Naive thymus-derived CD8-positive, alpha-beta T cell (primary cell): ENCODE results near the gene AKT3. TPM values are rescaled to one million over a fixed set of nuclear protein-coding genes. Genes with fewer than 3 reads are reported as not detected.
"Not testable (repeated sequence)": the region's sequence is repeated elsewhere in the genome, so short reads cannot be mapped to it uniquely, and the experiment has no call there.

Experiments used
- ATAC-seq, 2 donors: fragments of 150-1000 bp; cut with Tn5 transposase in 1 of 2; sonication (Bioruptor Pico), chemical (Tn5 transposase) in 1 of 2; 1 replicate in 1 of 2; 2 replicates in 1 of 2; pipeline ENCODE4 v1.10.0; 2021; ENCODE audit warnings: mild to moderate bottlenecking in 2 of 2, moderate library complexity in 2 of 2
- POLR2A ChIA-PET: fragments of 350-600 bp; sonication (Branson Sonifier 250); formaldehyde crosslinking; loops from one replicate; lab custom pipeline; 2021; ENCODE audit warnings: antibody characterized with exemption; lab: Charles Lee
- DNase-seq, 10 donors: peaks; one replicate each; pipeline versions ENCODE4 v3.0.0 to v3.0.0-alpha.2; 2020 to 2022
- H3K27ac Mint-ChIP-seq, 10 donors: one replicate each; pipeline ENCODE4 v1.8.0; 2020 to 2022; ENCODE audit warnings: mild to moderate bottlenecking in 10 of 10, mixed read lengths in 10 of 10, moderate library complexity in 4 of 10, inconsistent platforms in 1 of 10
- H3K27me3 Mint-ChIP-seq, 5 donors: one replicate each; pipeline ENCODE4 v1.8.0; 2021 to 2022; ENCODE audit warnings: mixed read lengths in 5 of 5
- H3K36me3 Mint-ChIP-seq, 3 donors: one replicate each; pipeline ENCODE4 v1.8.0; 2020 to 2022; ENCODE audit warnings: mixed read lengths in 3 of 3, mild to moderate bottlenecking in 2 of 3, inconsistent platforms in 1 of 3
- H3K4me1 Mint-ChIP-seq, 4 donors: one replicate each; pipeline ENCODE4 v1.8.0; 2021 to 2022; ENCODE audit warnings: mixed read lengths in 4 of 4
- H3K4me3 Mint-ChIP-seq, 10 donors: one replicate each; pipeline ENCODE4 v1.8.0; 2020 to 2022; ENCODE audit warnings: mild to moderate bottlenecking in 10 of 10, mixed read lengths in 10 of 10, moderate library complexity in 6 of 10, inconsistent platforms in 1 of 10
- H3K9me3 Mint-ChIP-seq, 9 donors: one replicate each; pipeline ENCODE4 v1.8.0; 2020 to 2022; ENCODE audit warnings: mixed read lengths in 9 of 9, mild to moderate bottlenecking in 3 of 9, inconsistent platforms in 1 of 9, moderate library complexity in 1 of 9
- polyA plus RNA-seq, 3 donors: library from polyadenylated mRNA; unstranded; fragments of 300-500 nt; fragmentation: Illumina TruSeq; gene quantifications; one replicate each; pipeline ENCODE4 v1.2.3, GENCODE V29; 2021
- total RNA-seq, 8 experiments: library from RNA in 2 of 8; stranded (reverse) in 2 of 8; gene quantifications; one replicate each; pipeline ENCODE4 v1.2.3 and lab custom pipeline; 2021 to 2026

Gene AKT3
- 10 to 100 TPM; 79.0 to 86.5 TPM for total RNA-seq
- 1 to 10 TPM; 1.7 to 4.6 (median 2.8) TPM for polyA plus RNA-seq
- total RNA-seq (lab: John Stamatoyannopoulos, UW): 56.9 to 185 (median 123) reads per million in 6 experiments

DNA sequence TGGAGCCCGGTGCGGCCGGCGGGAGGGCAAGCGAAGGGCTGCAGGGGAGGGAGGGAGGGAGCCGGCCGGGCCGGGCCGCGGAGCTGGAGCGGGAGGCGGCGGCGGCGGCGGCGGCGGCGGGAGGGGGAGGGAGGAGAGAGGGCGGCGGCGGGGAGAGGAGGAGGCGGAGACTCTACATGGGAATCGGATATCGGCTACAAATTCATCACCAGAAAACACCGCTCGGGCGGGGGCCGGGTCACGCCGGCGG, at the start of gene AKT3:
Gene AKT3, minus strand, starts transcription at position 42 of the 250 bp plus-strand sequence. CDS start 7,073 bp downstream, outside the sequence.
- ATAC-seq (peak; percentile 64), DNase-seq (peak in 2 of 10 donors; percentile 80 to 86)
- Mint-ChIP-seq H3K4me3 (peak within 1 kb of the TSS; percentile 89 to 97 (median 96)), H3K36me3 (no peaks in the 10 kb centered on the region), H3K27me3 (no peaks in the 10 kb centered on the region), H3K4me1 (peaks cover 7 to 43% (median 29%) of the 10 kb centered on the region in 4 donors), H3K27ac (peak within 1 kb of the TSS; percentile 93 to 99 (median 98)), H3K9me3 (no peaks in the 10 kb centered on the region)
- POLR2A ChIA-PET: interaction anchor here (0.6 to 4.1 kb wide), 4 partner anchors 12 to 1121 kb away, joined by 4 to 23 read pairs (median 8); no protein-coding TSS in a partner anchor

DNA sequence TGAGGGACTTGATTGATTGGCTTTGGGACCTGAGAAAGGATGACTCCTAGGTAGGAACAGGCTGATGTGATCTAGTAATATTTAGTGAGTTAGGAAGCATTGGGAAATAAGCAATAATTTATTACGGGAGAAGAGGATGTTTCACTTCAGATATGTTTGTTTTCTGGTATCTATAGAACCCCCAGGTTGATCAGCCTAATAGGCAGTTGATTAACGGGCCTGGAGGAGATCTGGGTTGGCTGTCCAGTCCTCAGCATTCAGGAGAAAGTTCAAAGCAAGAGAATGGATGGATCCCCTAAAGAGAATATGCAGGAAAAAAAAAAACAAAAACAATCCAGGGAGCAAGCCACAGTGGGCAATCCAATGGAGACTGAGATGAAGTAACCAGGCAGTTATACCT, 48.2 kb upstream of the AKT3 start:
- DNase-seq (no peak), ATAC-seq (no peak)
- Mint-ChIP-seq H3K27me3 (peaks cover 8 to 23% (median 13%) of the 10 kb centered on the region in 5 donors), H3K27ac (no peak overlapping the region), H3K4me3 (no peak overlapping the region), H3K4me1 (no peaks in the 10 kb centered on the region), H3K36me3 (no peaks in the 10 kb centered on the region), H3K9me3 (no peaks in the 10 kb centered on the region)
- POLR2A ChIA-PET: interaction anchor here (0.6 kb wide), 1 partner anchor 406 kb away, joined by 3 read pairs; no protein-coding TSS in a partner anchor

DNA sequence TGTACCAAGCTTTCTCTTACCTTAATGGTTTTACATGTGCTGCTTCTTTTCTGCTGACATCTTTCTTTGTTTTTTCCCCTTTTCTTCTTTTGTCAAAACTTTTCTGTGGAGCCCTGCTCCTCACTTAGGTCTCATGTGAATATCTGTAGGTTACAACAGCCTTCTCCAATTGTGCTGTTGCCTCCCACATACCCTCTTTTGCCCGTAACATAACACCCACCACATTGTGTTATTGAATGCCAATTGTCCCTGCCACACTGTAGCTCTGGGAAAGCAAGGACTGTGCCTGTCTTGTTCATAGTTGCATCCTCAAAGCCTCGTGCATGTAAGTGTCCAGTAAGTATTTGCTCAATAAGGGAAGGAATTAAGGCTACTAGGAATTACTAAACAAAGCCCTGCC, 46.3 kb upstream of the AKT3 start:
- POLR2A ChIA-PET: no interaction called here
- Mint-ChIP-seq H3K27me3 (peaks cover 6 to 21% (median 13%) of the 10 kb centered on the region in 5 donors), H3K9me3 (no peaks in the 10 kb centered on the region), H3K4me3 (no peak overlapping the region), H3K27ac (no peak overlapping the region), H3K4me1 (no peaks in the 10 kb centered on the region), H3K36me3 (no peaks in the 10 kb centered on the region)
- ATAC-seq (no peak), DNase-seq (no peak)

DNA sequence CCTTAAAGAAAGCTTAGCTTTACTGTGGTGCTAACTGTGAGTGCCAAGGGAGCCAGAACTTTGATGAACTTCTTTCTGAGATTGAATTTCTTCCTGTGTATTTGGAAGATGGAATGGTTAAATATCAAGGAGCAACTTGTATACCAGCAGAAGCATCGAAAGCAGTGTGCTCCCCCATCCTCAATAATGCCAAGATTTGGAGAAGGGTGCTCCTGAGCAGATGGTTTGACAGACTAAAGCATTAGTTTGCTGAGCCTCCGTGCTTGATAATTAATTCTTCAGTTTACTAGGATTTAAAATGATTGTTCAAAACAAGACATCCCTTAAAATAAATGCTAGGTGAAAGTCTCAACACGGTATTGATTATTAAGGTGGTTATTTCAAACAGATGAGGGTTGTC, 42.4 kb upstream of the AKT3 start:
- H3K27me3 Mint-ChIP-seq: peaks cover 3 to 20% (median 12%) of the 10 kb centered on the region in 5 donors
- POLR2A ChIA-PET: no interaction called here
- H3K4me1 Mint-ChIP-seq: peaks cover 0 to 2% (median 0%) of the 10 kb centered on the region in 4 donors
- ATAC-seq: no peak
- no peak for DNase-seq
- no peak overlapping the region for H3K27ac Mint-ChIP-seq
- no peaks in the 10 kb centered on the region for H3K9me3 Mint-ChIP-seq
- no peak overlapping the region for H3K4me3 Mint-ChIP-seq
- no peaks in the 10 kb centered on the region for H3K36me3 Mint-ChIP-seq

- Mint-ChIP-seq H3K4me1 (peaks cover 0 to 2% (median 0%) of the 10 kb centered on the region in 4 donors), H3K27ac (no peak overlapping the region), H3K9me3 (no peaks in the 10 kb centered on the region), H3K4me3 (no peak overlapping the region), H3K36me3 (no peaks in the 10 kb centered on the region), H3K27me3 (peaks cover 0 to 9% (median 3%) of the 10 kb centered on the region in 5 donors)
- no peak for DNase-seq
- no peak for ATAC-seq
- POLR2A ChIA-PET: no interaction called here
These were observed 40.5 kb upstream of the AKT3 start for GRCh38 chr1:243890576-243890975.

DNA sequence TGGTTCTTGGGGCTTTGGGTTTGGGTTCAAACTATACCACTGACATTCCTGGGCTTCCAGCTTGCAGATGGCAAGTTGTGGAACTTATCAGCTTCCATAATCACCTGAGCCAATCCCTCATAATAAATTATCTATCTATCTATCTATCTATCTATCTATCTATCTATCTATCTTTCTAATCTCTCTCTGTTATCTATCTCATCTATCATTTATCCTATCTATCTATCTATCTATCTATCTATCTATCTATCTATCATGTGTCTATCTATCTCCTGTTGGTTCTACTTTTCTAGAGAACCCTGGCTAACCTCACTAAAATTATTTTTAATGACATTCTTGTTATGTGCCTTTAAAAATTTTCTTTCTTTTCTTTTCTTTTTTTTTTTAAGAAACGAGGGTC, 35.8 kb upstream of the AKT3 start:
- Mint-ChIP-seq H3K9me3 (peaks cover 0 to 1% (median 0%) of the 10 kb centered on the region in 9 donors), H3K4me3 (no peak overlapping the region), H3K27me3 (peaks cover 0 to 13% (median 4%) of the 10 kb centered on the region in 5 donors), H3K27ac (peak overlapping the region in 1 of 10 donors; percentile 40), H3K4me1 (peaks cover 0 to 4% (median 0%) of the 10 kb centered on the region in 4 donors), H3K36me3 (no peaks in the 10 kb centered on the region)
- DNase-seq (no peak), ATAC-seq (no peak)
- POLR2A ChIA-PET: no interaction called here

- H3K36me3 Mint-ChIP-seq: no peaks in the 10 kb centered on the region
- POLR2A ChIA-PET: no interaction called here
- H3K27ac Mint-ChIP-seq: no peak overlapping the region
- DNase-seq (no peak), ATAC-seq (no peak)
- peaks cover 0 to 1% (median 0%) of the 10 kb centered on the region in 9 donors for H3K9me3 Mint-ChIP-seq
- H3K4me3 Mint-ChIP-seq: no peak overlapping the region
- H3K27me3 Mint-ChIP-seq: peaks cover 0 to 12% (median 4%) of the 10 kb centered on the region in 5 donors
- H3K4me1 Mint-ChIP-seq: peaks cover 0 to 4% (median 0%) of the 10 kb centered on the region in 4 donors
These were observed 34.6 kb upstream of the AKT3 start for GRCh38 chr1:243884603-243885002.

GRCh38 chr1:243883551-243883950, 33.5 kb upstream of the AKT3 start:
- H3K36me3 Mint-ChIP-seq: no peaks in the 10 kb centered on the region
- POLR2A ChIA-PET: no interaction called here

GRCh38 chr1:243882276-243882675, 32.2 kb upstream of the AKT3 start:
- DNase-seq (no peak), ATAC-seq (no peak)
- Mint-ChIP-seq H3K36me3 (peaks cover 0 to 4% (median 0%) of the 10 kb centered on the region in 3 donors), H3K9me3 (peaks cover 0 to 6% (median 0%) of the 10 kb centered on the region in 9 donors), H3K27ac (no peak overlapping the region), H3K27me3 (peaks cover 0 to 12% (median 4%) of the 10 kb centered on the region in 5 donors), H3K4me1 (peaks cover 0 to 4% (median 0%) of the 10 kb centered on the region in 4 donors), H3K4me3 (no peak overlapping the region)
- POLR2A ChIA-PET: no interaction called here

More at GRCh38 chr1:243883551-243883950, 33.5 kb upstream of the AKT3 start:
- Mint-ChIP-seq H3K4me3 (no peak overlapping the region), H3K9me3 (peaks cover 0 to 1% (median 0%) of the 10 kb centered on the region in 9 donors), H3K27ac (no peak overlapping the region), H3K4me1 (peaks cover 0 to 4% (median 0%) of the 10 kb centered on the region in 4 donors), H3K27me3 (peaks cover 0 to 12% (median 4%) of the 10 kb centered on the region in 5 donors)
- ATAC-seq (no peak), DNase-seq (no peak)

GRCh38 chr1:243877058-243877457, 27.0 kb upstream of the AKT3 start:
- DNase-seq, ATAC-seq, H3K27me3 Mint-ChIP-seq, POLR2A ChIA-PET, H3K4me3 Mint-ChIP-seq, H3K4me1 Mint-ChIP-seq, H3K27ac Mint-ChIP-seq: not testable (repeated sequence)
- H3K36me3 Mint-ChIP-seq: peaks cover 0 to 13% (median 8%) of the 10 kb centered on the region in 3 donors
- peaks cover 0 to 38% (median 12%) of the 10 kb centered on the region in 9 donors for H3K9me3 Mint-ChIP-seq

DNA sequence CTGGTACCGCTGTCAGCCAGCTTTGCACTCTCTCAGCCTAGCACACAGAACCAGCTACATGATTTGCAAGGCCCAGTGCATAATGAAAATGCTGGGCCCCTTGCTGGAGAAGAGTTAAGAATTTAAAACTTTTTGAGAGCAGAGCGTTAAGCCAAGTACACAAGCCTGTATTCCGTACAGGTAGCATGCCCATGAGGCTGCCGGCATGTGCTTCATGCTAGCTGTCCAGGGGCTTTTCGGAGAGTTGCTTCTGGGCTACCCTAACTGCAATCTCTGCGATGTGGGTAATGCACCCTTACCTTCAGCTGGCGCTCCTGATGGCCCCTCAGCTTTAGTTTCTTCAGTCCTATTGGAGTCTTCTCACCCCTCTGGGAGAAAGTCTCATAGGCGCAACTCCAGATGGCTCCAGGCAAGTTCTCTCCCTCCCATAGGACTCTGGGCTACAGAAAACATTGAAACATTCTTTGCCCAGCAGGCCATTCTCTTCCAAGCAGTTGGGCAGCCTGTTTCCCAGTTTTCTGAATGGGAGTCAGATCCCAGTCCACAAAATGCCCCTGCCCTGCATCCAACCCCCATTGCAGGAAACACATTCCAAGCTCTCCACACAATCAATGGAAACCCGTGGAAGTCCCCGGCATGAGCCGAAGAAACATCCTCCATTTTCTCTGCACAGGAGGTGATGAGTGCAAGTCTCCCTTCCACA, 5.7 kb upstream of the AKT3 start:
- H3K4me3 Mint-ChIP-seq: no peak overlapping the region

DNA sequence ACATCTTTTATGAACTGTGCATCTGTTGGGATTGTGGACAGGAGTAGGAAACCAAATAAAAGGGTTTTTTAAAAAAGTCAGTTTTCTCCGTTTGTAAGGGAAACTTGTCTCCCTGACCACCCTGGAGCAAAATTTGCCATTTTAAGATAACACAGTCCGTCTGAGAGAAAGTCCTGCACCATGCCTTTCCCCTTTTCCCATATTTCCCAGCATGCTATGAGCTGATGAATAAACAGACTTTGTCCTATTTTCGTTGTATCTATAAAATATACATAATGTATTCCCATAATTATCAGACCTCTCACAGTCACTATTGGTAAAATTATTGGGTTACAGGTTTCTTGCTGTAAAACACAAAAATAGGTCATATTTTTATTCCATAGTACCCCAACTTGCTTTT, 1.7 kb upstream of the AKT3 start:
- ATAC-seq: no peak
- H3K9me3 Mint-ChIP-seq: no peaks in the 10 kb centered on the region
- H3K27me3 Mint-ChIP-seq: peaks cover 0 to 3% (median 0%) of the 10 kb centered on the region in 5 donors

More for the DNA sequence above, 5.7 kb upstream of the AKT3 start:
- Mint-ChIP-seq H3K9me3 (no peaks in the 10 kb centered on the region), H3K4me1 (peaks cover 2 to 8% (median 7%) of the 10 kb centered on the region in 4 donors), H3K36me3 (no peaks in the 10 kb centered on the region), H3K27ac (no peak overlapping the region), H3K27me3 (peaks cover 8 to 26% (median 25%) of the 10 kb centered on the region in 5 donors)
- POLR2A ChIA-PET: no interaction called here
- DNase-seq (no peak), ATAC-seq (no peak)

DNA sequence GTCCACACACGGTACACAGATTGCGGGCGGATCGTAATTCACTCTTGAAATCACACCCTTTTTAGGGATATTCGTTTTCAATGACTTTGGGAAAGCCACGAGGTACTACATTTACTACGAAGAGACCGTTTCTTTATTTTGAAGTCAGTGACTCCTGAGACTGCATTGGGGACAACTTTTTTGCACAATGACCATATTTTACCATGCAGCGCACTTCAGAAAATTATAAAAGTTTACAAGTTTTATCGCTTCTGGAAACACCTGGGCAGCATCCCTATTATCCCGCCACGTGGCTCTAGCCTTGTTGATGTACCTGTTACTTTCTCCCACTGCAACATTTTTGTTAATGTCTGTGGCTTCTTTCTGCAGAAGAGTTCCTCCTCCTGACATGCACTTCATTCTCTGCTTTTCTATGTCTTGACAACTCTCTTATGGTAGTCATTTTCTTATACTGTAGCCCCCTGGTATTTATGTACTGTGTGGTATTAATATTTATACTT, 1.3 kb upstream of the AKT3 start:
- peak overlapping the region; percentile 84 to 98 (median 97) for H3K27ac Mint-ChIP-seq
- H3K4me1 Mint-ChIP-seq: peaks cover 7 to 33% (median 24%) of the 10 kb centered on the region in 4 donors
- no peaks in the 10 kb centered on the region for H3K36me3 Mint-ChIP-seq
- no peaks in the 10 kb centered on the region for H3K9me3 Mint-ChIP-seq
- H3K27me3 Mint-ChIP-seq: peaks cover 0 to 3% (median 0%) of the 10 kb centered on the region in 5 donors
- POLR2A ChIA-PET: no interaction called here
- DNase-seq (peak in 1 of 10 donors; percentile 3), ATAC-seq (no peak)
- peak overlapping the region; percentile 86 to 96 (median 94) for H3K4me3 Mint-ChIP-seq

More for the DNA sequence above, 1.7 kb upstream of the AKT3 start:
- peak overlapping the region; percentile 84 to 98 (median 97) for H3K27ac Mint-ChIP-seq
- DNase-seq: no peak
- POLR2A ChIA-PET: no interaction called here
- peak overlapping the region; percentile 86 to 96 (median 94) for H3K4me3 Mint-ChIP-seq
- no peaks in the 10 kb centered on the region for H3K36me3 Mint-ChIP-seq
- H3K4me1 Mint-ChIP-seq: peaks cover 7 to 29% (median 22%) of the 10 kb centered on the region in 4 donors
